Osteoblast (primary cell): ENCODE data around the gene AMIGO3. TPM values are rescaled to one million over a fixed set of nuclear protein-coding genes. Genes with fewer than 3 reads are reported as not detected.

Experiments used
- DNase-seq: peaks from one replicate; pipeline ENCODE4 v3.0.0; 2011; ENCODE audit warnings: low spot score, mixed read lengths; ENCODE audit not compliant: insufficient read length; ENCODE audit errors: missing footprints
- H2AFZ ChIP-seq: 2 replicates; pipeline ENCODE4 v1.6.0; 2011; ENCODE audit warnings: mild to moderate bottlenecking, low read length
- H3K27ac ChIP-seq: 2 replicates; pipeline ENCODE4 v1.5.1; 2011; ENCODE audit warnings: mild to moderate bottlenecking, low read depth, low read length, moderate library complexity
- H3K27me3 ChIP-seq: 2 replicates; pipeline ENCODE4 v1.6.0; 2012; ENCODE audit warnings: mild to moderate bottlenecking, control low read depth, inconsistent platforms, low read length, moderate library complexity; ENCODE audit not compliant: insufficient read depth
- H3K36me3 ChIP-seq: 2 replicates; pipeline ENCODE4 v1.5.1; 2011; ENCODE audit warnings: mild to moderate bottlenecking, low read length, control low read depth, moderate library complexity; ENCODE audit not compliant: insufficient read depth
- H3K4me1 ChIP-seq: 2 replicates; pipeline ENCODE4 v1.5.1; 2011; ENCODE audit warnings: mild to moderate bottlenecking, low read length, control low read depth, moderate library complexity; ENCODE audit not compliant: insufficient read depth
- H3K4me2 ChIP-seq: 2 replicates; pipeline ENCODE4 v1.6.0; 2011; ENCODE audit warnings: mild to moderate bottlenecking, low read length; ENCODE audit not compliant: insufficient read depth
- H3K4me3 ChIP-seq: fragments of 200-600 bp; sonication (generic); 3 replicates; pipeline ENCODE4 v1.5.1; 2012; ENCODE audit warnings: mild to moderate bottlenecking, low read length, inconsistent platforms; ENCODE audit not compliant: insufficient read depth
- H3K79me2 ChIP-seq: 2 replicates; pipeline ENCODE4 v1.6.0; 2012; ENCODE audit warnings: mild to moderate bottlenecking, low read length, control low read depth, inconsistent platforms; ENCODE audit not compliant: insufficient read depth
- H3K9me3 ChIP-seq: 2 replicates; pipeline ENCODE4 v1.5.1; 2011; ENCODE audit warnings: low read depth, low read length, control low read depth
- H4K20me1 ChIP-seq: 2 replicates; pipeline ENCODE4 v1.6.0; 2012; ENCODE audit warnings: mild to moderate bottlenecking, low read length, control low read depth; ENCODE audit not compliant: insufficient read depth
- CTCF ChIP-seq: IDR thresholded peaks from 2 replicates; pipeline ENCODE4 v1.5.1; 2011; ENCODE audit warnings: mild to moderate bottlenecking, low read depth, low read length, moderate library complexity; ENCODE audit errors: extremely low read depth
- small RNA-seq: library from RNA; depleted of rRNA; stranded (forward); fragments of <200 nt; gene quantifications from one replicate; pipeline ENCODE3, GENCODE V24; 2012
- total RNA-seq: library from RNA; depleted of rRNA; stranded (reverse); fragments of >200 nt; gene quantifications from 2 replicates; pipeline ENCODE4 v1.2.3, GENCODE V29; 2012

AMIGO3 gene
- total RNA-seq, 1 donor: 1.8 TPM

GRCh38 chr3:49668861-49669260 is 50.6 kb downstream of the AMIGO3 start:
- H3K27me3 ChIP-seq: peaks cover 3% of the 10 kb centered on the region
- H3K79me2 ChIP-seq: peaks cover 5% of the 10 kb centered on the region
- no peak overlapping the region for H2AFZ ChIP-seq
- no peak for TF ChIP-seq CTCF
- no peak overlapping the region for H3K4me3 ChIP-seq
- peaks cover 19% of the 10 kb centered on the region for H3K4me1 ChIP-seq
- DNase-seq: peak; percentile 91
- H3K27ac ChIP-seq: no peak overlapping the region
- peaks cover 9% of the 10 kb centered on the region for H4K20me1 ChIP-seq
- H3K4me2 ChIP-seq: peak overlapping the region; percentile 10
- H3K36me3 ChIP-seq: no peaks in the 10 kb centered on the region
- no peaks in the 10 kb centered on the region for H3K9me3 ChIP-seq

GRCh38 chr3:49668414-49668797 is 51.1 kb downstream of the AMIGO3 start:
- Histone ChIP-seq H3K27me3 (peaks cover 3% of the 10 kb centered on the region), H3K36me3 (no peaks in the 10 kb centered on the region), H3K4me1 (peaks cover 17% of the 10 kb centered on the region), H2AFZ (no peak overlapping the region), H4K20me1 (peaks cover 9% of the 10 kb centered on the region), H3K27ac (no peak overlapping the region), H3K4me3 (no peak overlapping the region), H3K9me3 (no peaks in the 10 kb centered on the region), H3K79me2 (peaks cover 4% of the 10 kb centered on the region), H3K4me2 (peak overlapping the region; percentile 10)
- no peak for TF ChIP-seq CTCF
- no peak for DNase-seq

- peaks cover 3% of the 10 kb centered on the region for H3K27me3 ChIP-seq
- peak; percentile 79 for DNase-seq
- H3K4me1 ChIP-seq: peaks cover 13% of the 10 kb centered on the region
- no peak for TF ChIP-seq CTCF
- H3K4me3 ChIP-seq: no peak overlapping the region
- peak overlapping the region; percentile 10 for H3K4me2 ChIP-seq
- H3K79me2 ChIP-seq: no peaks in the 10 kb centered on the region
- H3K9me3 ChIP-seq: no peaks in the 10 kb centered on the region
- H3K27ac ChIP-seq: no peak overlapping the region
- H2AFZ ChIP-seq: no peak overlapping the region
- no peaks in the 10 kb centered on the region for H3K36me3 ChIP-seq
- peaks cover 9% of the 10 kb centered on the region for H4K20me1 ChIP-seq
These were observed 51.6 kb downstream of the AMIGO3 start for GRCh38 chr3:49667701-49668413.

Small RNAs within 50 kb of the gene (small RNA-seq; reads per million reads assigned to genes)
- not detected for gene AMIGO3
- not detected for gene COX6CP14

Other genes with a start within 250 kb of the AMIGO3 start
- 55.4 and 58.3 TPM in 2 replicates for gene DAG1, start 249.4 kb downstream of the AMIGO3 start, total RNA-seq
- under 0.01 and 0.29 TPM in 2 replicates for gene BSN, start 165.2 kb downstream of the AMIGO3 start, total RNA-seq
- gene APEH, start 45.3 kb downstream of the AMIGO3 start, total RNA-seq: 98.8 and 101 TPM in 2 replicates
- gene MST1, start 30.2 kb downstream of the AMIGO3 start, total RNA-seq: 6.5 and 6.9 TPM in 2 replicates
- 25.0 and 33.3 TPM in 2 replicates for gene RNF123, start 30.1 kb downstream of the AMIGO3 start, total RNA-seq
- 17.4 and 21.0 TPM in 2 replicates for gene GMPPB, start 4.3 kb upstream of the AMIGO3 start, total RNA-seq
- gene IP6K1, start 66.9 kb upstream of the AMIGO3 start, total RNA-seq: 46.9 and 48.5 TPM in 2 replicates
- gene CDHR4, start 80.2 kb upstream of the AMIGO3 start, total RNA-seq: under 0.01 TPM in 1 of 2 replicates, not detected in the other
- gene INKA1, start 83.6 kb upstream of the AMIGO3 start, total RNA-seq: 5.8 and 6.5 TPM in 2 replicates
- gene UBA7, start 94.3 kb upstream of the AMIGO3 start, total RNA-seq: 76.7 and 81.3 TPM in 2 replicates
- 1.4 and 2.4 TPM in 2 replicates for gene TRAIP, start 136.9 kb upstream of the AMIGO3 start, total RNA-seq
- gene CAMKV, start 150.2 kb upstream of the AMIGO3 start, total RNA-seq: not detected in 2 replicates
- gene MST1R, start 184.2 kb upstream of the AMIGO3 start, total RNA-seq: 0.72 and 1.8 TPM in 2 replicates
- gene MON1A, start 210.1 kb upstream of the AMIGO3 start, total RNA-seq: 13.0 and 14.1 TPM in 2 replicates
- 50.7 and 55.1 TPM in 2 replicates for gene RBM6, start 220.5 kb upstream of the AMIGO3 start, total RNA-seq